ENCODE measurements around the gene CCL15.

DNA sequence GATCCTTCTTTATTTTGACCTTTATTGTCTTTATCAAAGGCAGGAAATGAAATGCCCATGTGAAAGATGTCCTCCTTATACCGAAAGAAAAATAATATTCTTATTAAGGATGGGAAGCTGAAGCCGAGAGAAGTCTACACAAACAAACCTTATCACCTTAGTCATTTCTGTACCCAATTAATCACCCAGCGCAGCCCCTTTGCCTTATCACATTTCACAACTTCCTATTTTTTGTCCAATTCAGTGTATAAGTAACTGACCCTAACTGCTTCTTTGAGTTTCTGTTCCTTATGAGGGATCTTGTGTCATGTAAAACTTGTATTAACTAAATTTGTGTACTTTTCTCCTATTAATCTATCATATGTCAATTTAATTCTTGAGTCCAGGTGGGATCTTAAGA, 32.8 kb upstream of the CCL15 start:
- no peak for TF ChIP-seq EZH2phosphoT487 (IDR thresholded peaks at IDR 0.05; ENCODE audit: insufficient read depth, low read depth)
- TF ChIP-seq EZH2 (IDR thresholded peaks at IDR 0.05; ENCODE audit: insufficient read depth, poor library complexity, severe bottlenecking), result no peak

Measured in GM23248 (cell line).